NCI-H1694 (cell line): ENCODE results near the gene ADAP1.

Source experiments
- DNase-seq: peaks from one replicate; lab custom pipeline; 2025; lab: John Stamatoyannopoulos, UW

Gene ADAP1

DNA sequence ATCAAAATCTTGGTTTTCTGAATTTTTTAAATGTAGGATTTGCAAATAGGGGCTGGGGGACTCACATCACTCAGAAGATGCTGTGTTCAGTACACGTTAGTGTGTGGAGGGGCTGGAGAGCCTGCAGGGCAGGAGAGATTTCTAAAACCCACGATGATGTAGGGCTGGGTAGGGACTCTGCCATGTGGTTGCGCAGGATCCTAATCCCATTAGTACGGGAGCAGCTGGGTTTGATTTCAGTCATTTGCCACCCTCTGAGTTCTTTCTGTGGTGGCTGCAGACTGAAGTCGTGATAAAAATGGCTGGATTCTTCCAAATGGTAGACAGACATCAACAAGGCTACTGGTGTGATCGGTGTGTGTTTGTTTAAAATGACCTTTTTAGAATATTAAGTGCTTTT lies 92.3 kb downstream of the ADAP1 start:
- DNase-seq = no peak

DNA sequence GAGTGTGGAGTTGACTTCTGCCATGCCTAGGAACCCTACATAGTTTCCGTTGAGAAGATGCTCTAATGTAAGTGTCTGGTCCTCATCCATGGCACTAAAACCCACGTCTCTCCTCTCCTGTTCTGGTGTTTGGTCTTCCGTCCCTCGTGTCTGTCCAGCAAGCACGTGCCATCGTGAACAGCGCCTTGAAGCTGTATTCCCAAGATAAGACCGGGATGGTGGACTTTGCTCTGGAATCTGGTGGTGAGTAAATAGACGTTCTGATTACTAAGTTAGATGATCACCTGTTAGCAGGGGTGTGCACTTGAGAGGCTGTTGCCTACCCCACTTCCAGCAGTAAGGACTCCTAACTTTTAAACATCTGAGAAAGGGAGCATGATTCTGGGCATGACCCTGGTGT lies 93.3 kb downstream of the ADAP1 start:
- DNase-seq = no peak

DNA sequence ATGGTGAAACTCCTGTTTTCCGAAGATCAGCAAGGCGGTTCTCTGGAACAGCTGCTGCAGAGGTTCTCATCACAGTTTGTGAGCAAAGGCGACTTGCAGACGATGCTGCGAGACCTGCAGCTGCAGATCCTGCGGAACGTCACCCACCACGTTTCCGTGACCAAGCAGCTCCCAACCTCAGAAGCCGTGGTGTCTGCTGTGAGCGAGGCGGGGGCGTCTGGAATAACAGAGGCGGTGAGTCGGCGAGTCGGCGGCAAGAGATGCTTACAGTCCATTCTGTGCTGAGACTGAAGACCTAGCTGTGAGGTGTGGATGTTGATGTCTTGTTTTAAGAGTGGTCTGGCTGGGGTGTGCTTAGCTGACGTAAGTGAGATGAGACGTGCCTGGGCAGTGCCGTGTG lies 94.3 kb downstream of the ADAP1 start:
- no peak for DNase-seq

DNA sequence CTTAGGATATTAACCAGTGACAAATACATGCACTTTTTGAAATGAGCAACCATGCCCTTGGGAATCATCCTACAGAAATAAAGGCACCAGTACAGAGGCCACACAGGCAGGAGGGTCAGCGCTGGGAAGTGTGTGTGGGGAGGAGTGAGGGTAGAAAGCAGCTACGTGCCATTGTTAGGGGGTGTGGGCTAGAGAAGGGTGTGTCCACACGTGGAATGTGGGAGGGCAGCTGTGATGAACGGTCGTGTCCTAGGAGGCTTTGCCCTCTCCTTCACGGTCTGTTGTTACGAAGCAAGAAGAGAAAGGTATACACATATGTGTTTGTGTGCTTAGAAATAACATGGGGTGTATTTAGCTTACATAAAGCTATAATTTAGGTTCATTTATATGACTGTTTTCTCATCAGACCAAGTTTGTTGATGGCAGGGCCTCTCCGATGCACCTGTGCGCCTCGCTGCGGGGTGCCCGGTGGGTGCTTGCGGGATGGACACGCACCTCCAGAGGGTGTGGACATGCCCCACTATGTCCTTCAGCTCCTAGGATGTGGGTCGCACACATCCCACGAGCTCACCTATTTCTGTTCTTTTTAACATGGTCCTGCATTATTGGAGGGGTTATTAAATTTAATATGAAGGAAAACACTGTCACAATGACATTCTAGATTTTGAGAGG lies 95.0 kb downstream of the ADAP1 start:
- no peak for DNase-seq

DNA sequence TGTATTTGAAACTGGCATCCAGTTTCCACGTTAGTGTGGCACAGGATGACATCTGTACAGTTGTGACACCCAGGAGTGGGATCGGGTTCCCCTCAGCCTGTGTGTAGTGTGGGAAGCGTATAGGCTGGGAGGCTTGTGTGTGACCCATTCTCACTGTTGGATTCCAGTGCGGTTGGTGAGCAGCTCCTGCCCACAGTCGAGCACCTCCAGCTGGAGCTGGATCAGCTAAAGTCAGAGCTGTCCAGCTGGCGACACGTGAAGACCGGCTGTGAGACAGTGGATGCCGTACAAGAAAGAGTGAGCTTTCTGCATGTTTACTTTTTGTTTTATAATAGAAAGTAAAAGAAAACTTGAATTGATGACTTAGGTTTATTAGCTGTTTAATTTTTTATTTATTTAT lies 96.8 kb downstream of the ADAP1 start:
- no peak for DNase-seq

DNA sequence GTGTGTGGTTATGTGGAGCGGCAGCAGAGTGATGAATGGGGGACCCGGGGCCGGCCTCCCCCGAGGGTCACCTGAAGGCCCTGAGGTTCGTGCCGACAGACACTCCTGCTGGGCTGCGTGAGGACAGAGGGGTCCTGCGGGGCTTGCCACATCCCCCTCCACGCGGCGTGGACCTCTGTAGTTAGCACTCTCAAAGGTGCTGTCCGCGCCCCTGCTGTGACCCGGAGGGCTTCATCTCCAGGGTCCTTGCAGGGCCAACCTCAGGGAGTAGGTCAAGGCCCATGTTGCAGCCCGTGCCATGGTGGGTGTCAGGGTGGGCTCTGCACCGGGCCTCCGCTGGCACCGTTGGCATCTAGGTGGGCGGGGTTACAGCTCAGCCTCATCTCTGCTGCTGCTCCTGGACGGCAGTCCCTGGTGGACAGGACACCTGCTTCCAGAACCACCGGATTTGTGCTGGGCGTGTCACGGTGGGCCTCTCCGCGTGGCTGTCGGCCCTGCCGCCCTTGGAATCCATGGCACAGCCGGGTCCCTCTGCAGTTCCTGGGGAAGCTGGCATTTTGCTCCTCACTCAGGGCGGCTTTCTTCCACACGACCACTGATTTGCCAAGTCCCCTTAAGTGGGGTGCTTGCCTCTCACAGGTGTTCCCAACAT lies 97.9 kb downstream of the ADAP1 start:
- no peak for DNase-seq

DNA sequence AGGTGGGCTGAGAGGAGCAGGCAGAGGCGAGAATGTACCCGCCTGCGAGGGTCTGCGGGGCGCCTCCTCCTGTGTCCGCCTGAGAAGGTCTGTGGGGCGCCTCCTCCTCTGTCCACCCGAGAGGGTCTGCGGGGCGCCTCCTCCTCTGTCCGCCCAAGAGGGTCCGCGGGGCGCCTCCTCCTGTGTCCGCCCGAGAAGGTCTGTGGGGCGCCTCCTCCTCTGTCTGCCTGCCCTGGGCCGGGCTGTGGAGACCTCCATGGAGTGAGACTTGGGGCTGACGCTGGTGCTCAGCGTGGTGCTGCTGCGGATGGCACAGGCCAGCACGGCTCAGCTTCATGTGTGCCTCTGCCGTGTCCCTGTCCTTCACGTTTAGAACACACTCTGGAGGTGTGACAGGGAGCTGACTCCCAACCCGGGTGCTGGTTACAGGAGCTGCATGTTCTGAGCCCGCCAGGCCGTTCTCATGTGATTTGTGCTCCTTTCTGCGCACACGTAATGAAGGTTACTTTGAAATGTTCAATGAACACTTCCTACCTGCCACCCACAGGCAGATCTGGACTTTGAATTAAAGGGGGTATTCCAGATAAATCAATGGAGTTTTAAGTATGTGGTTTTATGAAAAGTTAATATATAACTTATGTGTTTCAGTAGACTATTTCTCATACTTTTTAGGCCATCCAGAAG lies 98.7 kb downstream of the ADAP1 start:
- no peak for DNase-seq

DNA sequence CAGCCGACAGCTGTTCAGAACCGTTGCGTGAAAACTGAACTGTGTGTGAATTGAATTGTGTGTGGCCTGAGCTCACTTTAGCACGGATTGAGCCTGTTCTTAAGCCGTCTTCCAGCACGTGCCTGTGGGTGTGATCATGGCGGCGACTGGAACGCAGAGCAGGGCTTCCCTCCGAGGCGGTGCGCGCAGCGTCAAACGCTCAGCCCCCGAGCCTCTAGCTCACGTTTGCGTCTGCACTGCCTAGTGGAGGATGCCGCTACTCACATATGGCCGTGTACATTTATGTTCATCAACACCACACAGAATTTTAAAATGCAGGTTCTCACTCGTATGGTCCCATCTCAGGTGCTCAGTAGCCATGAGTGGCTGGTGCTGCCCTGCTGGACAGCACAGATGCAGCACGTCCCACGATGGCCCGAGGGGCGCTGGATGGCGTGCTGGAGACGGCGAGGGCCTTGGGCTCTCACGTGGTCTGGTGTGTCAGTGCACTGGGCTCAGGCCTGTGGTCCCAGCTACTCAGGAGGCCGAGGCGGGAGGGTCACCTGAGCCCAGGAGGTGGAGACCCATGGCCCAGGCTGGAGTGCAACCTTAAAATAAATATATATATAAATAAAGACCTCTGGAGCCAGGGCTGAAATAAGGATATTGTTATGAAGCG lies 100.2 kb downstream of the ADAP1 start:
- no peak for DNase-seq

DNA sequence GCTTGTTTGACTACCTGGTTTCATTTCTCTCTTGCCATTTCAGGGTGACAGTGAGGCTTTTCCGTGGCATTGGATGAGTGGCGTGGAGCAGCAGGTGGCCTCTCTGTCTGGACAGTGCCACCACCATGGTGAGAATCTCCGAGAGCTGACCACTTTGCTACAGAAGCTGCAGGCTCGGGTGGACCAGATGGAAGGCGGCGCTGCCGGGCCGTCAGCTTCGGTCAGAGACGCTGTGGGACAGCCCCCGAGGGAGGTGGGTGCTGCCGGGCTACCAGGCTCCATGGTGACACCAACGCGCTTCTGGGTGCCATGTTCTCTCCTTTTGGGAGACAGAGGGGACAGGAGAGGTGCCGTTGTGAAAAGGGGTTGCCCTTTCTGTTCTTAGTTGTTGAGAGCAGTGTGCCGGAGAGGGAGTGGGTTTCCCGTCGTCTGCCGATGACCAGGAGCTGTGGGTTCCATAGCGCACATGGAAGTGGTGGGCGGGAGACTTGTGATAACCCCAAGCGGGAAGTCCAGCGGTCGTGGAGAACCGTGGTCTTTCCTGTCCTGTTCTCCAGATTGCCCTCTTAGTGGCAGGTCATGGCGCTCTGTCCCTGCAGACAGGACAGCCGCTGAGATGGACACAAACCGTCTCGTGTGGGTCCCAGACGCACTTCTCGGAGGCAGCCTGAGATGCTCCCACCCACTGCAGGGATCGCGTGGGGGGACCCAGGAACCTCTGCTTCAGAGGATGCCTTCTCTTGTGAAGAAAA lies 100.9 kb downstream of the ADAP1 start:
- DNase-seq = no peak

DNA sequence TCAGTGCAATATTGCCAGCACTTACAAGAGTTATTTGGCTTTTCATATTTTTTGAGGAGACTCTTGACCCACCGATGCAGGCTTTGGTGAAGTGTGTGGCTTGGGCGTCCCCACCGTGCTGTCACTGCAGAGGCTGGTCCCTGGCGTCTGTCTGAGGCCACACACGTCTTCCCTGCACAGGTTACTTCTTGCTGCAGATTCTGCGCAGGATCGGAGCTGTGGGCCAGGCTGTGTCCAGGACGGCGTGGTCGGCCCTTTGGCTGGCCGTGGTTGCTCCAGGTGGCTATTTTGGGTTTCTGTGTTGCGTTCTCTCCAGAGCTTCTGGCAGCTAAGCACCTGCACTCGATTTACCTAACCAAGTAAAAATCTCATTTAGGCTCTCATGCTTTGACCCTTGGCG lies 103.3 kb downstream of the ADAP1 start:
- no peak for DNase-seq

DNA sequence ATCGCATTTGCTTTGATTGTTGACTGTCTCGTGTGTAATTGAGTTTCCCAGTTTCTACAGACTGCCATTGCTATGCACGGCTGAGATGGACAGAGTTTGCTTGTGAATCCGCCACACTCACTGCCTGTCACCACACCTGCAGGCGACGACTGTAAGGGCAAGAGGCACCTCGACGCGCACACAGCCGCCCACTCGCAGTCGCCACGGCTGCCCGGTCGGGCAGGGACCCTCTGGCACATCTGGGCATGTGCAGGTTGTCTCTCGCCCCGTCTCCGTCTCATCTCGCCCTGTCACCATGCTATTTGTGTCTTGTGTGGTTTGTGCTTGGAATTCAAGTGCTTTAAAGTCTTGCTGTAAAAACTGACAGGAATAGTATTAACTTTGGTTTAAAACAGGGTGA lies 104.7 kb downstream of the ADAP1 start:
- DNase-seq = no peak

DNA sequence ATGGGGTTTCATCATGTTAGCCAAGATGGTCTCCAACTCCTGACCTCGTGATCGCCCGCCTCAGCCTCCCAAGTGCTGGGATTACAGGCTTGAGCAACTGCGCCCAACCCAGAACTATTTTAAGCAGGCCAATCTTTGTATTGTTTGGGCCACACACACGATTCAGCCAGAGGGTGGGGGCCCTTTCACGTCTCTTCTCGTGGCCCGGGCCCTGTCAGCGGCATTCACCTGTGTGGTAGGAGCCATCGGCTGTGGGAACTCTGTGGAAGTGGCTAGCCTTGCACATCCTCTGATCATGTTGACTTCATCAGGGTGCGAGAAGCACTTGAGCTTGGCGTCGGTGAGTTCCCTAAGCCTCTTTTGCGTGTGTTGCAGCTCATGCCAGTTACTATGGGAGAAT lies 105.3 kb downstream of the ADAP1 start:
- no peak for DNase-seq
